Left renal cortex interstitium (tissue), 4 donors: ENCODE results near the gene NOTUM. TPM values are rescaled to one million over a fixed set of nuclear protein-coding genes. Genes with fewer than 3 reads are reported as not detected.
A peak's percentile ranks its signal among the peaks of the same experiment; 100 is the strongest.

Source experiments
- DNase-seq, 4 donors: peaks; one replicate each; pipeline ENCODE4 v3.0.0-alpha.2; 2013; ENCODE audit warnings: low read depth in 4 of 4, low spot score in 2 of 4, missing footprints in 1 of 4
- polyA plus RNA-seq, 4 donors: library from polyadenylated mRNA; unstranded; fragments of 120-200 nt; gene quantifications; one replicate each; pipeline ENCODE4 v1.2.1, GENCODE V29; 2013; ENCODE audit not compliant: insufficient read length in 4 of 4

The NOTUM gene
- polyA plus RNA-seq, 4 donors = 2.1 to 3.2 (median 2.8) TPM

- no peak for DNase-seq
These were observed 19.1 kb upstream of the NOTUM start for GRCh38 chr17:81980122-81980521.

- no peak for DNase-seq
These were observed 17.7 kb upstream of the NOTUM start for GRCh38 chr17:81978524-81979298.

- DNase-seq = peak in 3 of 4 donors; percentile 79 to 81 (median 80)
These were observed 16.3 kb upstream of the NOTUM start, which contains the start of gene ASPSCR1 for GRCh38 chr17:81977211-81977808. ASPSCR1 (plus strand) TSS chr17:81977629; CDS start chr17:81977647, 18 bp downstream.

GRCh38 chr17:81976332-81977210 is 15.6 kb upstream of the NOTUM start:
- DNase-seq = no peak

GRCh38 chr17:81973432-81973831 is 12.4 kb upstream of the NOTUM start:
- no peak for DNase-seq

GRCh38 chr17:81968850-81969812 is 8.1 kb upstream of the NOTUM start:
- no peak for DNase-seq

- DNase-seq = no peak
These were observed 7.4 kb upstream of the NOTUM start for GRCh38 chr17:81968396-81968745.

GRCh38 chr17:81967533-81968395 is 6.8 kb upstream of the NOTUM start:
- no peak for DNase-seq

- DNase-seq = no peak
These were observed 6.2 kb upstream of the NOTUM start for GRCh38 chr17:81967244-81967532.

GRCh38 chr17:81966343-81967243 is 5.6 kb upstream of the NOTUM start:
- no peak for DNase-seq

GRCh38 chr17:81964081-81964849 is 3.3 kb upstream of the NOTUM start:
- DNase-seq = no peak

- DNase-seq = no peak
These were observed 1.8 kb upstream of the NOTUM start for GRCh38 chr17:81962499-81963441.

GRCh38 chr17:81961521-81962498 is 823 bp upstream of the NOTUM start:
- no peak for DNase-seq

- no peak for DNase-seq
These were observed 643 bp downstream of the NOTUM start for GRCh38 chr17:81960130-81960958.
